ENCODE data around the gene SLC30A9.

The SLC30A9 gene

GRCh38 chr4:42050516-42051249, 60.4 kb downstream of the SLC30A9 start:
- no peak for DNase-seq (ENCODE audit: low spot score)
- TF ChIP-seq CTCF (IDR thresholded peaks at IDR 0.05; ENCODE audit: extremely low read depth, missing control alignments): no peak

GRCh38 chr4:42066402-42066801, 76.1 kb downstream of the SLC30A9 start:
- no peak for TF ChIP-seq CTCF (IDR thresholded peaks at IDR 0.05; ENCODE audit: extremely low read depth, missing control alignments)
- DNase-seq (ENCODE audit: low spot score): no peak

- no peak for DNase-seq (ENCODE audit: low spot score)
- no peak for TF ChIP-seq CTCF (IDR thresholded peaks at IDR 0.05; ENCODE audit: extremely low read depth, missing control alignments)
Observed at GRCh38 chr4:42067264-42067663, 76.9 kb downstream of the SLC30A9 start.

- DNase-seq (ENCODE audit: low spot score): no peak
- TF ChIP-seq CTCF (IDR thresholded peaks at IDR 0.05; ENCODE audit: extremely low read depth, missing control alignments): no peak
Observed at GRCh38 chr4:42070463-42070862, 80.1 kb downstream of the SLC30A9 start.

- no peak for DNase-seq (ENCODE audit: low spot score)
- TF ChIP-seq CTCF (IDR thresholded peaks at IDR 0.05; ENCODE audit: extremely low read depth, missing control alignments): no peak
Observed at GRCh38 chr4:42074294-42074693, 84.0 kb downstream of the SLC30A9 start.

- no peak for TF ChIP-seq CTCF (IDR thresholded peaks at IDR 0.05; ENCODE audit: extremely low read depth, missing control alignments)
- peak; percentile 51 for DNase-seq (ENCODE audit: low spot score)
Observed at GRCh38 chr4:42078184-42078801, 88.0 kb downstream of the SLC30A9 start.

GRCh38 chr4:42080306-42080705, 90.0 kb downstream of the SLC30A9 start:
- DNase-seq (ENCODE audit: low spot score): no peak
- no peak for TF ChIP-seq CTCF (IDR thresholded peaks at IDR 0.05; ENCODE audit: extremely low read depth, missing control alignments)

All from GM20000 (cell line).